GM10847 (cell line): ENCODE results near the gene REPS1.

Experiments used
- POLR2A ChIP-seq: IDR thresholded peaks from 2 replicates; pipeline ENCODE4 v1.6.1; 2011; ENCODE audit not compliant: insufficient read length; ENCODE audit errors: extremely low read depth

Gene REPS1

GRCh38 chr6:138987643-138988468 lies at the start of gene REPS1:
Gene REPS1, minus strand, starts transcription at chr6:138988253. Its CDS starts 571 bp downstream, at chr6:138987682.
- peak; percentile 79 for TF ChIP-seq POLR2A

GRCh38 chr6:139037490-139037889 lies 49.4 kb upstream of the REPS1 start:
- no peak for TF ChIP-seq POLR2A

- no peak for TF ChIP-seq POLR2A
Measured at GRCh38 chr6:139030228-139030963, 42.3 kb upstream of the REPS1 start.

GRCh38 chr6:139029470-139030227 lies 41.6 kb upstream of the REPS1 start:
- peak; percentile 11 for TF ChIP-seq POLR2A

GRCh38 chr6:139028658-139029469 lies 40.8 kb upstream of the REPS1 start, which contains the start of gene ABRACL:
Gene ABRACL, plus strand, starts transcription at chr6:139028745. Its CDS starts 5,416 bp downstream, at chr6:139034161.
- peak; percentile 59 for TF ChIP-seq POLR2A

GRCh38 chr6:139028215-139028657 lies 40.2 kb upstream of the REPS1 start:
- TF ChIP-seq POLR2A = no peak

GRCh38 chr6:139027620-139028182 lies 39.6 kb upstream of the REPS1 start:
- TF ChIP-seq POLR2A = no peak

GRCh38 chr6:139020689-139021088 lies 32.6 kb upstream of the REPS1 start:
- no peak for TF ChIP-seq POLR2A

- TF ChIP-seq POLR2A = no peak
Measured at GRCh38 chr6:139019722-139020121, 31.7 kb upstream of the REPS1 start.

GRCh38 chr6:139017227-139017626 lies 29.2 kb upstream of the REPS1 start:
- TF ChIP-seq POLR2A = no peak

GRCh38 chr6:139016337-139017213 lies 28.5 kb upstream of the REPS1 start:
- TF ChIP-seq POLR2A = no peak

GRCh38 chr6:139014945-139015344 lies 26.9 kb upstream of the REPS1 start:
- no peak for TF ChIP-seq POLR2A

GRCh38 chr6:139013185-139013800 lies 25.2 kb upstream of the REPS1 start:
- no peak for TF ChIP-seq POLR2A

- no peak for TF ChIP-seq POLR2A
Measured at GRCh38 chr6:139011980-139012379, 23.9 kb upstream of the REPS1 start.
